SJCRH30 (cell line): ENCODE results near the gene PAEP. TPM values are rescaled to one million over a fixed set of nuclear protein-coding genes. Genes with fewer than 3 reads are reported as not detected.
"Not testable (repeated sequence)": the region's sequence is repeated elsewhere in the genome, so short reads cannot be mapped to it uniquely, and the experiment has no call there.

Source experiments
- DNase-seq, 2 experiments: peaks; one replicate each; pipeline ENCODE4 v3.0.0-alpha.2; 2015 to 2020
- H3K27ac ChIP-seq: fragments of 250-450 bp; sonication (Bioruptor Pico); 2 replicates; pipeline ENCODE4 v1.5.1; 2020; ENCODE audit warnings: mild to moderate bottlenecking, moderate library complexity
- H3K27me3 ChIP-seq: fragments of 250-450 bp; sonication (Bioruptor Pico); 2 replicates; pipeline ENCODE4 v1.5.1; 2020; ENCODE audit warnings: mild to moderate bottlenecking, moderate library complexity
- H3K36me3 ChIP-seq: fragments of 250-450 bp; sonication (Bioruptor Pico); 2 replicates; pipeline ENCODE4 v1.5.1; 2020; ENCODE audit warnings: mild to moderate bottlenecking, moderate library complexity
- H3K4me1 ChIP-seq: fragments of 250-450 bp; sonication (Bioruptor Pico); 2 replicates; pipeline ENCODE4 v1.5.1; 2020; ENCODE audit warnings: mild to moderate bottlenecking, moderate library complexity
- H3K4me3 ChIP-seq: fragments of 250-450 bp; sonication (Bioruptor Pico); 2 replicates; pipeline ENCODE4 v1.5.1; 2020; ENCODE audit warnings: mild to moderate bottlenecking, moderate library complexity
- H3K9me3 ChIP-seq: fragments of 250-450 bp; sonication (Bioruptor Pico); replicated peaks from 2 replicates; pipeline ENCODE4 v1.5.1; 2020; ENCODE audit warnings: mild to moderate bottlenecking, moderate library complexity
- total RNA-seq: library from RNA; depleted of rRNA; stranded (reverse); fragments of >200 nt; shearing (Covaris generic); gene quantifications from 2 replicates; pipeline ENCODE4 v1.2.3, GENCODE V29; 2014

PAEP gene
- total RNA-seq, 1 experiment from 2014 or later: not detected

GRCh38 chr9:135522137-135522877, 39.2 kb upstream of the PAEP start:
- H3K4me1 ChIP-seq: no peaks in the 10 kb centered on the region
- no peak overlapping the region for H3K4me3 ChIP-seq
- H3K36me3 ChIP-seq: no peaks in the 10 kb centered on the region
- peaks cover 5% of the 10 kb centered on the region; the same call in 1 of the 2 replicates for H3K27me3 ChIP-seq
- H3K27ac ChIP-seq: no peak overlapping the region
- H3K9me3 ChIP-seq: no peaks in the 10 kb centered on the region
- DNase-seq: no peak

- Histone ChIP-seq H3K27ac (no peak overlapping the region), H3K27me3 (peaks cover 5% of the 10 kb centered on the region; the same call in 1 of the 2 replicates), H3K4me3 (no peak overlapping the region), H3K9me3 (no peaks in the 10 kb centered on the region), H3K36me3 (no peaks in the 10 kb centered on the region), H3K4me1 (no peaks in the 10 kb centered on the region)
- DNase-seq: no peak
Observed at GRCh38 chr9:135522931-135523330, 38.6 kb upstream of the PAEP start.

- Histone ChIP-seq H3K27me3 (peaks cover 8% of the 10 kb centered on the region), H3K4me1 (no peaks in the 10 kb centered on the region), H3K4me3 (no peak overlapping the region), H3K9me3 (no peaks in the 10 kb centered on the region), H3K27ac (no peak overlapping the region), H3K36me3 (no peaks in the 10 kb centered on the region)
- DNase-seq: no peak
Observed at GRCh38 chr9:135523521-135524129, 37.9 kb upstream of the PAEP start.

- no peaks in the 10 kb centered on the region for H3K36me3 ChIP-seq
- no peaks in the 10 kb centered on the region for H3K4me1 ChIP-seq
- H3K27ac ChIP-seq: no peak overlapping the region
- H3K4me3 ChIP-seq: no peak overlapping the region
- peaks cover 11% of the 10 kb centered on the region for H3K27me3 ChIP-seq
- no peak for DNase-seq
- H3K9me3 ChIP-seq: no peaks in the 10 kb centered on the region
Observed at GRCh38 chr9:135524130-135524861, 37.3 kb upstream of the PAEP start.

- Histone ChIP-seq H3K27ac (no peak overlapping the region), H3K4me1 (no peaks in the 10 kb centered on the region)
- DNase-seq: no peak
Observed at GRCh38 chr9:135525241-135526088, 36.1 kb upstream of the PAEP start.

GRCh38 chr9:135526089-135526729, 35.3 kb upstream of the PAEP start:
- DNase-seq: no peak
- Histone ChIP-seq H3K4me1 (no peaks in the 10 kb centered on the region), H3K36me3 (no peaks in the 10 kb centered on the region), H3K4me3 (no peak overlapping the region), H3K27me3 (peaks cover 17% of the 10 kb centered on the region), H3K27ac (no peak overlapping the region), H3K9me3 (no peaks in the 10 kb centered on the region)

More at GRCh38 chr9:135525241-135526088, 36.1 kb upstream of the PAEP start:
- Histone ChIP-seq H3K27me3 (peaks cover 15% of the 10 kb centered on the region), H3K4me3 (no peak overlapping the region), H3K36me3 (no peaks in the 10 kb centered on the region), H3K9me3 (no peaks in the 10 kb centered on the region)

- H3K27me3 ChIP-seq: peaks cover 17% of the 10 kb centered on the region
- H3K4me1 ChIP-seq: no peaks in the 10 kb centered on the region
- no peaks in the 10 kb centered on the region for H3K9me3 ChIP-seq
- no peak overlapping the region for H3K27ac ChIP-seq
- no peaks in the 10 kb centered on the region for H3K36me3 ChIP-seq
- no peak overlapping the region for H3K4me3 ChIP-seq
- no peak for DNase-seq
Observed at GRCh38 chr9:135526730-135527571, 34.6 kb upstream of the PAEP start.

- H3K27me3 ChIP-seq: peaks cover 22% of the 10 kb centered on the region
- not testable (repeated sequence) for DNase-seq, H3K4me1 ChIP-seq, H3K4me3 ChIP-seq, H3K36me3 ChIP-seq, H3K9me3 ChIP-seq, H3K27ac ChIP-seq
Observed at GRCh38 chr9:135528842-135529435, 32.6 kb upstream of the PAEP start.

GRCh38 chr9:135530146-135530545, 31.4 kb upstream of the PAEP start:
- no peak overlapping the region for H3K27ac ChIP-seq
- DNase-seq: no peak
- no peaks in the 10 kb centered on the region for H3K9me3 ChIP-seq
- no peaks in the 10 kb centered on the region for H3K36me3 ChIP-seq
- H3K4me1 ChIP-seq: no peaks in the 10 kb centered on the region
- peaks cover 21% of the 10 kb centered on the region for H3K27me3 ChIP-seq
- no peak overlapping the region for H3K4me3 ChIP-seq

- no peaks in the 10 kb centered on the region for H3K36me3 ChIP-seq
- no peaks in the 10 kb centered on the region for H3K4me1 ChIP-seq
- H3K27me3 ChIP-seq: peaks cover 17% of the 10 kb centered on the region
- no peak overlapping the region for H3K4me3 ChIP-seq
- no peak for DNase-seq
- H3K27ac ChIP-seq: no peak overlapping the region
- no peaks in the 10 kb centered on the region for H3K9me3 ChIP-seq
Observed at GRCh38 chr9:135531096-135531495, 30.5 kb upstream of the PAEP start.

- no peaks in the 10 kb centered on the region for H3K36me3 ChIP-seq
- H3K4me1 ChIP-seq: no peaks in the 10 kb centered on the region
- H3K4me3 ChIP-seq: no peak overlapping the region
- H3K27ac ChIP-seq: no peak overlapping the region
- H3K9me3 ChIP-seq: no peaks in the 10 kb centered on the region
- H3K27me3 ChIP-seq: peaks cover 17% of the 10 kb centered on the region
- DNase-seq: no peak
Observed at GRCh38 chr9:135533113-135533512, 28.4 kb upstream of the PAEP start.

- Histone ChIP-seq H3K27ac (no peak overlapping the region), H3K36me3 (no peaks in the 10 kb centered on the region), H3K27me3 (peaks cover 14% of the 10 kb centered on the region), H3K4me1 (no peaks in the 10 kb centered on the region), H3K4me3 (no peak overlapping the region), H3K9me3 (no peaks in the 10 kb centered on the region)
- no peak for DNase-seq
Observed at GRCh38 chr9:135533674-135534073, 27.9 kb upstream of the PAEP start.

GRCh38 chr9:135534192-135534711, 27.3 kb upstream of the PAEP start:
- not testable (repeated sequence) for H3K4me3 ChIP-seq, H3K36me3 ChIP-seq, H3K4me1 ChIP-seq, H3K27ac ChIP-seq, H3K9me3 ChIP-seq, DNase-seq
- peaks cover 12% of the 10 kb centered on the region for H3K27me3 ChIP-seq
